NCI-H345 (cell line): ENCODE data around the gene CCDC15.
A peak's percentile ranks its signal among the peaks of the same experiment; 100 is the strongest.
"Not testable (repeated sequence)": the region's sequence is repeated elsewhere in the genome, so short reads cannot be mapped to it uniquely, and the experiment has no call there.

Source experiments
- DNase-seq: peaks from one replicate; lab custom pipeline; 2025; lab: John Stamatoyannopoulos, UW

The CCDC15 gene

GRCh38 chr11:124942466-124943253, 11.3 kb upstream of the CCDC15 start:
- DNase-seq, result no peak

- DNase-seq, result no peak
These were observed 10.8 kb upstream of the CCDC15 start for GRCh38 chr11:124943254-124943616.

DNA sequence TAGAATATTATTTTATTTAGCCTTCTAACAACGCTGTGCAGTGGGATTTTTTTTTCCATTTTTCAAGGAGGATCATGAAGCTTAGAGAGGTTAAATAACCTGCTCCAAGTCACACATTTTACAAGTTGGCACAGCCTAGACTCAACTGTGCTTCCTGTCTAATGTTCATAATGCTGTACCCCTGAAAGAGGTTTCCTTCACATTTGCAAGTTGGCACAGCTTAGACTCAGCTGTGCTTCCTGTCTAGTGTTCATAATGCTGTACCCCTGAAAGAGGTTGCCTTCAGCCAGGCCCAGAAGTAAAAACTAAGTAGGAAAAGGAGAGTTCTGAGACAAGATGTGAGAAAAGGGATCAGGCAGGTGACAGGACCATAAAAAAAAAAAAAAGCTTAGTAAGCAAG, 10.3 kb upstream of the CCDC15 start:
- no peak for DNase-seq

- DNase-seq, result no peak
These were observed 9.4 kb upstream of the CCDC15 start for GRCh38 chr11:124944565-124944964.

DNA sequence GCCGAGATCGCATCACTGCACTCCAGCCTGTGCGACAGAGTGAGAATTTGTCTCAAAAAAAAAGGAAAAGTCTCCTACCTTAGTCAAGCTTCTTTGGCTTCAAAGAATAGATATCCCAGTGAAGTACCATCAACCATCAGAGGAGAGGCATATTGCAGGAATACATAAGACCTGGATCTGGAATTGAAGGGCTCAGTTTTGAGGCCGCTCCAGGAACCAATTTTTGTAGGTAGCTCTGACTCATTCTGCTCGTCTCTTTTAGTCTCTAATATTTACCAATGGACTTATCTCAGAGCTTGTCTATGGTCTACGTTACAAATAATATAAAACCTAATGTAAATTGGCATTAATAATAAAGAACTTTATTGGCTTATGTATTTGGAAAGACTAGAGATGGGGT, 8.2 kb upstream of the CCDC15 start:
- no peak for DNase-seq

DNA sequence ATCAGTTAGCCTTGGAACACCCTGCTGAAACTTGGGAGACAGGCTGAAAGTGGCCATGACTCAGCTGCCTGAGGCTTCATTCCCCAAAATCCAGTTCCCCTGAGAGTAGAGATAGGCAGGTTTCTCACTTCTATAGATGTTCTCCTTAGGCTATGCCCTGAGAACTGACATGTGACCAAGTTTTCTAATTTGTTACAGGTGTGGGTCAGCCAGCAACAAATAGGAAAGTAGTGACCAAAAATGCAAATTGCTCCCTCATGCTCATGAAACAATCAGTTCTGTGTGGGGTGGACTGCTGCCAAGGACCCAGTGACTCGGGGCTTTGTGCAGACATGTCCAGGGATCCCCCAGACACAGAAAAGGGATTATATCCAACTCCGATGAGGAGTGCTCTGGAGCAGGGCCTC, 7.3 kb upstream of the CCDC15 start:
- DNase-seq, result no peak

- DNase-seq, result no peak
These were observed 3.2 kb upstream of the CCDC15 start for GRCh38 chr11:124950601-124951330.

GRCh38 chr11:124951341-124951740, 2.7 kb upstream of the CCDC15 start:
- no peak for DNase-seq

DNA sequence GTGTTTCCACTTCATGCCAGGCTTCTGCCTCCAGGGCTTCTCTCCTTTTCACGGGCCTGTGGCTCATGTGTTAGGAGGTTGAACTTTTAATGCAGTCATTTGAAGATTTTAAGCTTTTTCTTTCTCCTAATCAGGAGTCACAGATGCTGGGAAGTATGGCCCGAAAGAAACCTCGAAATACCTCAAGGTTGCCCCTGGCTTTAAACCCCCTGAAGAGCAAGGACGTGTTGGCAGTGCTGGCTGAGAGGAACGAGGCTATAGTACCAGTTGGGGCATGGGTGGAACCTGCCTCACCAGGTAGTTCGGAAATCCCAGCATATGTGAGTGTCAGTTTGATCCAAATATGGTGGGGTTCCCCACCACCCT, 571 bp downstream of the CCDC15 start:
- DNase-seq, result no peak

- no peak for DNase-seq
These were observed 1.0 kb downstream of the CCDC15 start for GRCh38 chr11:124955035-124955434.

GRCh38 chr11:124961972-124962609, 8.1 kb downstream of the CCDC15 start:
- peak; percentile 67 for DNase-seq

- DNase-seq, result not testable (repeated sequence)
These were observed 14.2 kb downstream of the CCDC15 start for GRCh38 chr11:124968197-124968596.

- DNase-seq, result no peak
These were observed 16.9 kb downstream of the CCDC15 start for GRCh38 chr11:124970925-124971324.

GRCh38 chr11:124971810-124972209, 17.8 kb downstream of the CCDC15 start:
- DNase-seq, result no peak

GRCh38 chr11:124976531-124976930, 22.5 kb downstream of the CCDC15 start:
- DNase-seq, result no peak

DNA sequence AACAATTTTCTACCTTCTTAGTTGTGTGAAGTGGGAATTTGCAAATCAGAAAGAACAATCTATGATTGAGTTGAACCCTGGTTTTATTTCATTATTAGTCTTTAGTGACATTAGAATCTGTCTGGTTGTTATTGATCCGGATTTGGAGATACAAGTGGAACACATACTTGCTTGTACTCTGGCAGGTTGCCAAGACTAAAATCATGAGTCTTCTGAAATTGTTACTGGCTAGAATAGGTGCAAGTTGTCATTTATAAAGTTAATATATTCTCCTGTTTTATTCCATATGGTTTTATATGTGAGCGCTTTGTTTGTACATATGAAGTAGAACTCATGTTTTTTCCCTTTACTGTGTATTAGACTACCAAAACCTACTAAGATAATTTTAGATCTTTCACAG, 23.0 kb downstream of the CCDC15 start:
- peak; percentile 1 for DNase-seq

DNA sequence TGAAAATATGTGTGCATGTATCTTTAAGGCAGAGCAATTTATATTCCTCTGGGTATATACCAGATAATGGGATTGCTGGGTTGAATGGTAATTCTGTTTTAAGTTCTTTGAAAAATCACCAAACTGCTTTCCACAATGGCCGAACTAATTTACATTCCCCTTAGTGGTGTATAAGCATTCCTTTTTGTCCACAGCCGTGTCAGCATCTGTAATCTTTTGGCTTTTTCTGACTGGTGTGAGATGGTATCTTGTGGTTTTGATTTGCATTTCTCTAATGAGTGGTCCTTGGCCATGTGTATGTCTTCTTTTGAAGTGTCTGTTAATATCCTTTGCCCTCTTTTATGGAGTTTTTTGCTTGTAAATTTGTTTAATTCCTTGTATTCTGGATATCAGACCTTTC, 24.3 kb downstream of the CCDC15 start:
- no peak for DNase-seq

DNA sequence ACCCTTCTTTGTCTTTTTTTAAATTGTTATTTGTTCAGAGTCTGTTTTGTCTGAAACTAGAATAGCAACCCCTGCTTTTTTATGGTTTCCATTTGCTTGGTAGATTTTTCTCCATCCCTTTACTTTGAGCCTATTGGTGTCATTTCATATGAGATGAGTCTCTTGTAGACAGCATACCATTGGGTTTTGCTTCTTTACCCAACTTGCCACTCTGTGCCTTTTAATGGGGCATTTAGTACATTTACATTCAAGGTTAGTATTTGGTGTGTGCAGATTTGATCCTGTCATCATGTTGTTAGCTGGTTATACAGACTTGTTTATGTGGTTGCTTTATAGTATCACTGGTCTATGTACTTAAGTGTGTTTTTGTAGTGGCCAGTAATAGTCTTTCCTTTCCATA, 28.0 kb downstream of the CCDC15 start:
- DNase-seq, result no peak

GRCh38 chr11:124983674-124984511, 29.9 kb downstream of the CCDC15 start:
- DNase-seq, result no peak

DNA sequence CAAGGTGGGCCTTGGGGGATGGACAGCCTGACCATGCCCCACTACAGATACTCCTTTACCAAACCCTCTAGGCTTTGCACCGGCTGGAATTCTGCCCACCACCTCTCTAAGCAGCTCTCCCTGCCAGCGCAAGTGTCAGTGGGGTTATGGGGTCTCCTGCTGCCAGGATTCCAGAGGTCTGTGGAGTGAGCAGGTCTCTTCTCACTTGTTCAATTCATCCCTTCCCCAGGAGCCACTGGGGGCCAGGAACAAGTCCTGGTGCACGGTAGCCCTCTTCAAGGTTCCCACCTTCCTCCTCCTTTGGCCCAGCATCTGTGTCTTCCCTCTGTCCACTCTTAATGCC, 30.5 kb downstream of the CCDC15 start:
- DNase-seq, result no peak

GRCh38 chr11:124987096-124987495, 33.1 kb downstream of the CCDC15 start:
- DNase-seq, result no peak

DNA sequence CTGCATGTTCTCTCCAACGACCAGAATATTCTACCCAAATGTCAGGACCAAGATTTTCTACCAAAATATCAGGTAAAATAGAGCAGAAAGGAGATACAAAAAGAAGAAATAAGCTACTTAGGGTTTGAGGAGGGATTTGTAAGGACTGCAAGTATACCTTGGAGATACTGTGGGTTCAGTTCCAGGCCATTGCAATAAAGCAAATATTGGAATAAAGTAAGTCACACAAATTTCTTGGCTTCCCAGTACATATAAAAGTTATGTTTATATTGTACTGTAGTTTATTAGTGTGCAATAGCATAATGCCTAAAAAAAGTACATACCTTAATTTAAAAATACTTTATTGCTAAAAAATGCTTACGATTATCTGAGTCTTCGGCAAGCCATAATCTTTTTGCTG, 34.1 kb downstream of the CCDC15 start:
- no peak for DNase-seq
